ENCODE measurements around the gene KCTD14. TPM values are rescaled to one million over a fixed set of nuclear protein-coding genes. Genes with fewer than 3 reads are reported as not detected.
"Not testable (repeated sequence)": the region's sequence is repeated elsewhere in the genome, so short reads cannot be mapped to it uniquely, and the experiment has no call there.

Gene KCTD14
- total RNA-seq, 2 donors from 2014 or later, result 19.5 to 19.7 TPM

DNA sequence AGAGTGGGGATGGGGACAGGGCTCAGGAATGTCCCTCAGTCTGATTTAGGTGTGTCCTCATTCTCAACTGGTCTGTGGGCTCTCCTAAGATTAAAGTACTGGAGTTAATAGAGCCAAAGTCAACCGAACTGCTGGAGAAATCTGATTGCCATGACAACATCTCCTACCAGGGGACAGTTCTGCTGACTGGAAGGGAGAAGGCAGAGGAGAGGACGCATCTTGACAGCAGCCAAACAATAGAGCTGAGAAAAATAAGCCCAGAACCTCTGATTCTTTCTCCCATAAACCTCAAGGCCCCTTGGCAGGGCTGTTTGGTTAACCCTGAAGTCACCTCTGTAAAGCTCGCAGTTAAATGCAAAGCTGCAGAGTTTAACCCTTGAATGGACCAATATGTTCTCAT lies 2.8 kb downstream of the KCTD14 start:
- no peak overlapping the region for H3K27ac ChIP-seq
- H3K27me3 ChIP-seq, result no peaks in the 10 kb centered on the region
- TF ChIP-seq, protein P1, sequence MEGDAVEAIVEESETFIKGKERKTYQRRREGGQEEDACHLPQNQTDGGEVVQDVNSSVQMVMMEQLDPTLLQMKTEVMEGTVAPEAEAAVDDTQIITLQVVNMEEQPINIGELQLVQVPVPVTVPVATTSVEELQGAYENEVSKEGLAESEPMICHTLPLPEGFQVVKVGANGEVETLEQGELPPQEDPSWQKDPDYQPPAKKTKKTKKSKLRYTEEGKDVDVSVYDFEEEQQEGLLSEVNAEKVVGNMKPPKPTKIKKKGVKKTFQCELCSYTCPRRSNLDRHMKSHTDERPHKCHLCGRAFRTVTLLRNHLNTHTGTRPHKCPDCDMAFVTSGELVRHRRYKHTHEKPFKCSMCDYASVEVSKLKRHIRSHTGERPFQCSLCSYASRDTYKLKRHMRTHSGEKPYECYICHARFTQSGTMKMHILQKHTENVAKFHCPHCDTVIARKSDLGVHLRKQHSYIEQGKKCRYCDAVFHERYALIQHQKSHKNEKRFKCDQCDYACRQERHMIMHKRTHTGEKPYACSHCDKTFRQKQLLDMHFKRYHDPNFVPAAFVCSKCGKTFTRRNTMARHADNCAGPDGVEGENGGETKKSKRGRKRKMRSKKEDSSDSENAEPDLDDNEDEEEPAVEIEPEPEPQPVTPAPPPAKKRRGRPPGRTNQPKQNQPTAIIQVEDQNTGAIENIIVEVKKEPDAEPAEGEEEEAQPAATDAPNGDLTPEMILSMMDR (IDR thresholded peaks at IDR 0.05), result no peak
- DNase-seq, result no peak
- H3K36me3 ChIP-seq, result no peaks in the 10 kb centered on the region
- intact Hi-C loops (cut with DNase I), result no loop called here
- H3K4me1 ChIP-seq, result peaks cover 3% of the 10 kb centered on the region
- no peak overlapping the region for H3K9ac ChIP-seq (ENCODE audit: low read depth in 2 of 2, low read length in 2 of 2)
- no peak overlapping the region for H3K4me3 ChIP-seq
- no peaks in the 10 kb centered on the region for H3K9me3 ChIP-seq

DNA sequence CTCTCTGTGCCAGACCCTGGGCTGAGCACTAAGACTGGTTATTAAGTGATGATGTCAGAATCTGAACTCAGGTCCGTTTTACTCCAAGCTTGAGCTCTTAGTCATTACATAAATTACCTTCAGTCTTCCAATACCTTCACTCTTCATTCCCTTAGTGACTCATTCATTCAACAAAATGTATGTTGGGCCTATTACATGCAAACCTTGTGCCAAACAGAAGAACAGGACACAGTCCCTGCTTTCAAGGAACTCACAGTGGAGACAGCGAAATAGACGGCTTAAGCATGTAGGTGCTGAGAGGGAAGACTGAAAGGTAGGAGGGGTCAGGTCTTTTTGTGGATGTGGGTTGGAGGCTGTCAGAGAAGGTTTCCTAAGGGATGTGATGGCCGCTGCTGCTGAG lies 3.3 kb downstream of the KCTD14 start:
- Histone ChIP-seq H3K4me1 (peaks cover 3% of the 10 kb centered on the region), H3K36me3 (no peaks in the 10 kb centered on the region), H3K4me3 (no peak overlapping the region), H3K27me3 (no peaks in the 10 kb centered on the region), H3K9me3 (no peaks in the 10 kb centered on the region), H3K27ac (no peak overlapping the region), H3K9ac (ENCODE audit: low read depth in 2 of 2, low read length in 2 of 2) (no peak overlapping the region)
- TF ChIP-seq, protein P1 (IDR thresholded peaks at IDR 0.05), result no peak
- intact Hi-C loops (cut with DNase I), result no loop called here
- DNase-seq, result no peak

DNA sequence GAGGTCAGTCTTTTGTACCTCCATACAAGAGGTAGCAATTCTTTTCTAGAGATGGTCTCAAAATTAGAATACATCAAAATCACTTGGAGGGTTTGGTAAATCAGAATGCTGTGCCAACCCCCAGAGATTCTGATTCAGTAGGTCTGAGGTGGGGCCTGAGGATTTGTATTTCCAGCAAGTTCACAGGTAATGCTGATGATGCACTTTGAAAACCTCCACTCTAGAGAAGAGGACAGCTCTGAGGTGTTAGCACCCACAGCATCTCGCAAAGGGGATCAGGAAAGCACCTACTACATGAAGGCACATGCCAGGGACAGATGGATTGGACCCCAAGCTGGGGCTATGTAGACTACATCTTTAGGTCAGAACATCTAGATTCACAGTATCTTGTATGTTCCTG lies 7.2 kb downstream of the KCTD14 start:
- Histone ChIP-seq H3K27me3 (no peaks in the 10 kb centered on the region), H3K36me3 (no peaks in the 10 kb centered on the region), H3K27ac (no peak overlapping the region), H3K4me1 (no peaks in the 10 kb centered on the region), H3K9me3 (no peaks in the 10 kb centered on the region), H3K4me3 (no peak overlapping the region), H3K9ac (ENCODE audit: low read depth in 2 of 2, low read length in 2 of 2) (no peak overlapping the region)
- intact Hi-C loops (cut with DNase I), result no loop called here
- DNase-seq, result no peak
- TF ChIP-seq, protein P1 (IDR thresholded peaks at IDR 0.05), result no peak

DNA sequence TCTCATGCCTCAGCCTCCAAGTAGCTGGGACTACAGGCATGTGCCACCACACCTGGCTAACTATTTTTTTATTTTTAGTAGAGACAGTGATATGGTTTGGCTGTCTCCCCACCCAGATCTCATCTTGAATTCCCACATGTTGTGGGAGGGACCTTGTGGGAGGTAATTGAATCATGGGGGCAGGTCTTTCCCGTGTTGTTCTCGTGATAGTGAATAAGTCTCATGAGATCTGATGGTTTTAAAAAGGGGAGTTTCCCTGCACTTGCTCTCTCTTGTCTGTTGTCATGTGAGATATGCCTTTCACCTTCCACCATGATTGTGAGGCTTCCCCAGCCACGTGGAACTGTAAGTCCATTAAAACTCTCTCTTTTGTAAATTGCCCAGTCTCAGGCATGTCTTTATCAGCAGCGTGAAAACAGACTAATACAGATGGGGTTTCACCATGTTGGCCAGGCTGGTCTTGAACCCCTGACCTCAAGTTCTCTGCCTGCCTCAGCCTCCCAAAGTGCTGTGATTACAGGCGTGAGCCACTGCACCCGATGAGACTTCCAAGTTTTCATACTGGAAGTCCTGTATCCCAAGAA lies 8.0 kb downstream of the KCTD14 start:
- intact Hi-C loops (cut with DNase I), result loop anchor here (5.0 kb wide), 1 partner anchor 32 kb away; no protein-coding TSS in a partner anchor
- H3K36me3 ChIP-seq; H3K27me3 ChIP-seq; H3K9ac ChIP-seq (ENCODE audit: low read depth in 2 of 2, low read length in 2 of 2); H3K9me3 ChIP-seq; H3K4me1 ChIP-seq; H3K4me3 ChIP-seq; DNase-seq; H3K27ac ChIP-seq: not testable (repeated sequence)

DNA sequence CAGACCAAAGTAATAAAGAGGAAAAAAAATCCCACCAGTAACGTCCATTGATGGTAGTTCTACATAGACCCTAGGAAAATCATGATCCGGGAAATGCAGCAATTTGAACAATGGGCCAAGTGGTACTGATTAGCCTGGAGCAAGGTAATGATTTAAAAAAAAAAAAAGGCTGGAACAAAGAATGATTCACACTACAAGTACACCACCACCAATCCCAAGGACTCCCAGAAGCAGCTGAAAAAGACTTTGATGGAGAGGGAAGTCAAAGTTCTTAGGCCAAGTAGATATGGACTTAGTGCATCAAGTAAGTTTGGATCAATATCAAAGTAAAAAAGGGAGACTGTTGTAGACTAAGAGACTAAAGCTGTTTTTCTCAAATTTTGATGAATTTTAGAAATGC lies 11.8 kb downstream of the KCTD14 start:
- Histone ChIP-seq H3K4me3 (no peak overlapping the region), H3K4me1 (no peaks in the 10 kb centered on the region), H3K27ac (no peak overlapping the region), H3K36me3 (no peaks in the 10 kb centered on the region), H3K9ac (ENCODE audit: low read depth in 2 of 2, low read length in 2 of 2) (no peak overlapping the region), H3K27me3 (no peaks in the 10 kb centered on the region), H3K9me3 (no peaks in the 10 kb centered on the region)
- intact Hi-C loops (cut with DNase I), result loop anchor here (5.0 kb wide), 1 partner anchor 36 kb away; no protein-coding TSS in a partner anchor
- TF ChIP-seq, protein P1 (IDR thresholded peaks at IDR 0.05), result no peak
- DNase-seq, result no peak

DNA sequence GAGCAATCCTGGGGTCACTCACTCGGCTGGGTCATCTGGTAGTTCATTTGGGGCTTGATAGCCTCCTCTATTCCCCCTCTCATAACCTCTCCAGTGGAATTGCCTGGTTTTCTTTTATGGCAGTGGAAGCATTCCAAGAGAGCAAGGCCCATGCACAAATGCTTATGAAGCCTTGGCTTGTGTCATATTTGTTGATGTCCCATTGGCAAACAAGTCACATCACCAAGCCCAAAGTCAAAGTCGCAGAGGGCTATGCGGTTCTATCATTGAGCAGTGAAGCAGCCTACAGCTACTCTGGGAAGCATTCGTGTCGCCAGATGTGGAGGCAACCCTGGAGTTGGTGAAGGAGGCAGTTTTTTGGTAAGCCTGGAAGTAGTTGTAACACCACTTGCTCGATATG lies 12.3 kb downstream of the KCTD14 start:
- TF ChIP-seq, protein P1 (IDR thresholded peaks at IDR 0.05), result no peak
- Histone ChIP-seq H3K4me3 (no peak overlapping the region), H3K9me3 (no peaks in the 10 kb centered on the region), H3K9ac (ENCODE audit: low read depth in 2 of 2, low read length in 2 of 2) (no peak overlapping the region), H3K4me1 (no peaks in the 10 kb centered on the region), H3K27me3 (no peaks in the 10 kb centered on the region), H3K27ac (no peak overlapping the region), H3K36me3 (no peaks in the 10 kb centered on the region)
- no peak for DNase-seq
- intact Hi-C loops (cut with DNase I), result loop anchor here (5.0 kb wide), 1 partner anchor 37 kb away; no protein-coding TSS in a partner anchor
